GM12892 (cell line): ENCODE results near the gene ARFGAP1.

Experiments
- POLR2A ChIP-seq: IDR thresholded peaks from 2 replicates; pipeline ENCODE4 v1.6.1; 2011; ENCODE audit warnings: low read depth, low read length, control low read depth
- POLR2AphosphoS5 ChIP-seq: IDR thresholded peaks from 2 replicates; pipeline ENCODE4 v1.6.1; 2011; ENCODE audit warnings: low read depth, low read length, control low read depth

DNA sequence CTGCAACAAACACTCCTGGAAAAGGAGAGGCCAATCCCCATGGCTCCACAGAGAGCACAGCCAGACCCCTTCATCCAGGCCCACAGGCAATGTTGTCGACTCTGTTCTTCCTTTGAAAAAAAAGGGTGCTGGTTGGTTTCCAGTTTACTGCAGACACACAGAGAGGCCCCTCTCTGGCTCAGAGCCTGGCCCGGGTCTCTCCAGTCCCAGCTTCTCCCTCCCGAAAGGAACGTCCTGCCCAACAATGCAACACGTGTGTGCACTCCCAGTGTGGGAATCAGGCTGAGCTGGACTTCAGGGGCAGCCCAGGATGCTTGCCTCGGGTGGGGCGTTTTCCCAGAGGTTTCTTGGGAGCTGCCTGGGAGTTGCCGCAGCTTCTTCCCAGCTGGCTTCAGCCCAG is 13.8 kb upstream of the ARFGAP1 start:
- TF ChIP-seq POLR2A: no peak
- TF ChIP-seq POLR2AphosphoS5: no peak
